ENCODE measurements around the gene MXI1. TPM values are rescaled to one million over a fixed set of nuclear protein-coding genes. Genes with fewer than 3 reads are reported as not detected.
A peak's percentile ranks its signal among the peaks of the same experiment; 100 is the strongest.

MXI1 gene
- total RNA-seq, 1 donor from 2014 or later, result 48.1 TPM

DNA sequence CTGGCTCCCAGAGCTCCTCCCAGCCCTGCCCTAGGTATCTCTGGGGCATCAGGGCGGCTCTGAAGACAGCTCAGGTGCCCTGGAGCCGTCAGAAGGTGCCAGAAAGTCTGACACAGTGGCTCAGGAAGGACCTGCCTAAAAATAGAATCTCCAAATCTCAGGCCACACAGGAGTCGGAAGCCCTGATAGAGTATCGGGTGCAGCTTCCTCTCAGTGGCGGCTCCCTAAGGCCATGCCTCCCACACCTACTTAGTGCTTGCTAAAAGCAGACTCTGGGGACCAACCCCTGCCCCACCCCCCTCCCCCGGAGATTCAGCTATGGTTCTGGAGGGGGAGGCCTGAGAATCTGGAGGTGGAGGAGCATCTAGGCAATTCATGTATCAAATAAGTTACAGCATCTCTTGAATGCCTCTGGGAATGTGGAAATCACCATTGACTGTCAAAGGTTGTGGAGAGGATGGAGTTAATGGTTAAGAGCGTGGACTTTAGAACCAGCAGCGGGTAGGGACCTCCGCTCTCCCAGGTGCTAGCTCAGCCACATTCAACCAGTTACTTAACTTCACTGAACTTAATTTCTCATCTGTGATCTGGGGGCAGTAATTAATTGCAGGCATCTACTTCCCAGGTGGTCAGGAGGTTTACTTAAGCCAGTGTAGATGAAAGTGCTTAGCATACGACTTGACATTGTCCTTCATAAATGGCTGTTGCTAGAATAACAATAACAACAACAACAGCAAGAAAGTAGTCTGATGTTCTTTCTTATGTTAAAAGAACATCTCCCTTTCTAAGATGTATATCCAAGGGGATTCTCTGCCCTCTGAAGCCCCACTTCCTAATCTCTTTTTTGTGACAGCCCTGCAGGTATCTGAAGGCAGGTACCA, 38.6 kb upstream of the MXI1 start:
- Mint-ChIP-seq H3K4me3 (ENCODE audit: unreplicated experiment) (no peak overlapping the region), H3K4me1 (ENCODE audit: low read depth, unreplicated experiment) (peaks cover 23% of the 10 kb centered on the region), H3K9me3 (ENCODE audit: unreplicated experiment) (peaks cover 4% of the 10 kb centered on the region), H3K36me3 (ENCODE audit: unreplicated experiment) (no peaks in the 10 kb centered on the region), H3K27me3 (ENCODE audit: unreplicated experiment) (peaks cover 17% of the 10 kb centered on the region), H3K27ac (ENCODE audit: unreplicated experiment) (no peak overlapping the region)
- DNase-seq, result no peak
- TF ChIP-seq CTCF (IDR thresholded peaks at IDR 0.05; ENCODE audit: partially characterized antibody, unreplicated experiment), result no peak

DNA sequence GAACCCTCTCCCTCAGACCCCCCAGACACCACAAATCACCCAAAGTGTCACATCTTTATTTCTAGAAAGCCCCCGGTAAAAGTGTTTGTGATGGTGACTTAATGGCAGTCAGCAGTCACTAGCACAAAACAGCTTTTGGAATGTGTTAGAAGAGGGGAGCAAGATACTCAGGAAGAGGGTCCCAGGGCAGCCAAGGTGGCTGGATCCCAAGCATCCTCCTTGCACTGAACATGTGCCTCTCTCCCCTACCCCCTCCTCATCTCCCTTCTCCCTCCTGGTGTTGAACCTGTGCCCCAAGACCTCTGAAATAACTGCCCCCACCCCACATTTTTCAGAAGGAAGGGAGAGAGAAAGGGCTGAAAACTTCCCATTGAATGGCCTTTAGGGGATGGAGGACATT, 37.8 kb upstream of the MXI1 start:
- Mint-ChIP-seq H3K9me3 (ENCODE audit: unreplicated experiment) (peaks cover 4% of the 10 kb centered on the region), H3K4me3 (ENCODE audit: unreplicated experiment) (peak overlapping the region; percentile 71), H3K27me3 (ENCODE audit: unreplicated experiment) (peaks cover 14% of the 10 kb centered on the region), H3K4me1 (ENCODE audit: low read depth, unreplicated experiment) (peaks cover 23% of the 10 kb centered on the region), H3K27ac (ENCODE audit: unreplicated experiment) (no peak overlapping the region), H3K36me3 (ENCODE audit: unreplicated experiment) (no peaks in the 10 kb centered on the region)
- TF ChIP-seq CTCF (IDR thresholded peaks at IDR 0.05; ENCODE audit: partially characterized antibody, unreplicated experiment), result no peak
- no peak for DNase-seq

- peak overlapping the region; percentile 71 for H3K4me3 Mint-ChIP-seq (ENCODE audit: unreplicated experiment)
- no peaks in the 10 kb centered on the region for H3K36me3 Mint-ChIP-seq (ENCODE audit: unreplicated experiment)
- TF ChIP-seq CTCF (IDR thresholded peaks at IDR 0.05; ENCODE audit: partially characterized antibody, unreplicated experiment), result no peak
- peaks cover 4% of the 10 kb centered on the region for H3K9me3 Mint-ChIP-seq (ENCODE audit: unreplicated experiment)
- no peak overlapping the region for H3K27ac Mint-ChIP-seq (ENCODE audit: unreplicated experiment)
- H3K27me3 Mint-ChIP-seq (ENCODE audit: unreplicated experiment), result peaks cover 15% of the 10 kb centered on the region
- peaks cover 23% of the 10 kb centered on the region for H3K4me1 Mint-ChIP-seq (ENCODE audit: low read depth, unreplicated experiment)
- peak; percentile 36 for DNase-seq
Measured at GRCh38 chr10:110170142-110170971, 37.0 kb upstream of the MXI1 start.

- Mint-ChIP-seq H3K27me3 (ENCODE audit: unreplicated experiment) (peaks cover 15% of the 10 kb centered on the region), H3K4me3 (ENCODE audit: unreplicated experiment) (peak overlapping the region; percentile 57), H3K36me3 (ENCODE audit: unreplicated experiment) (no peaks in the 10 kb centered on the region), H3K27ac (ENCODE audit: unreplicated experiment) (peak overlapping the region; percentile 22), H3K9me3 (ENCODE audit: unreplicated experiment) (peaks cover 4% of the 10 kb centered on the region), H3K4me1 (ENCODE audit: low read depth, unreplicated experiment) (peaks cover 23% of the 10 kb centered on the region)
- TF ChIP-seq CTCF (IDR thresholded peaks at IDR 0.05; ENCODE audit: partially characterized antibody, unreplicated experiment), result no peak
- DNase-seq, result no peak
Measured at GRCh38 chr10:110171032-110171431, 36.4 kb upstream of the MXI1 start.

Measured in glutamatergic neuron (in vitro differentiated cells).